Uterus (tissue), 4 donors: ENCODE measurements around the gene COMMD6. TPM values are rescaled to one million over a fixed set of nuclear protein-coding genes. Genes with fewer than 3 reads are reported as not detected.

Experiments used
- DNase-seq, 2 donors: peaks; one replicate each; pipeline ENCODE4 v3.0.0-alpha.2; 2019 to 2020
- H3K27ac ChIP-seq, 2 donors: fragments of 200-600 bp; sonication (generic); 1 replicate in 1 of 2; 2 replicates in 1 of 2; pipeline ENCODE4 v1.5.1; 2016 to 2018
- H3K27me3 ChIP-seq, 2 donors: fragments of 200-600 bp; sonication (generic); one replicate each; pipeline ENCODE4 v1.5.1; 2018 to 2019; ENCODE audit warnings: control low read depth in 1 of 2
- H3K36me3 ChIP-seq, 2 donors: fragments of 200-600 bp; sonication (generic); one replicate each; pipeline ENCODE4 v1.5.1; 2019; ENCODE audit warnings: control low read depth in 1 of 2
- H3K4me1 ChIP-seq, 2 donors: fragments of 200-600 bp; sonication (generic); one replicate each; pipeline ENCODE4 v1.5.1; 2018 to 2019; ENCODE audit warnings: control low read depth in 1 of 2
- H3K4me3 ChIP-seq, 2 donors: fragments of 200-600 bp; sonication (generic); 1 replicate in 1 of 2; 2 replicates in 1 of 2; pipeline ENCODE4 v1.5.1; 2018 to 2019; ENCODE audit warnings: mild to moderate bottlenecking in 1 of 2
- H3K9me3 ChIP-seq, 2 donors: fragments of 200-600 bp; sonication (generic); one replicate each; pipeline ENCODE4 v1.5.1; 2019; ENCODE audit warnings: control low read depth in 1 of 2
- CTCF ChIP-seq, 4 experiments: fragments of 200-600 bp in 2 of 4; fragments of 450-650 bp in 2 of 4; sonication (generic) in 2 of 4; IDR thresholded peaks; one replicate each; pipeline ENCODE4 v1.5.1; 2016 to 2019; ENCODE audit warnings: antibody characterized with exemption in 4 of 4, mild to moderate bottlenecking in 2 of 4, moderate library complexity in 1 of 4
- POLR2A ChIP-seq, 2 donors: fragments of 450-650 bp; IDR thresholded peaks; one replicate each; pipeline ENCODE4 v1.6.1; 2016; ENCODE audit warnings: antibody characterized with exemption in 2 of 2, mild to moderate bottlenecking in 1 of 2, moderate library complexity in 1 of 2
- intact Hi-C: fragments of 100-400 bp; cut with DNase I; formaldehyde crosslinking; loops from one replicate; pipeline ENCODE4 v1.15.1; 2023; ENCODE audit warnings: low total_unique reads
- total RNA-seq, 4 donors: library from RNA; depleted of rRNA in 3 of 4; stranded (reverse); fragments of >200 nt in 3 of 4; gene quantifications; one replicate each; pipeline versions ENCODE4 v1.1.0 to v1.2.4, GENCODE V29; 2014 to 2023
- donor health status: DM: yes; HTN: yes; CAD: no.

The COMMD6 gene
- total RNA-seq, 4 donors from 2014 or later, result 33.7 to 1,264 (median 574) TPM

DNA sequence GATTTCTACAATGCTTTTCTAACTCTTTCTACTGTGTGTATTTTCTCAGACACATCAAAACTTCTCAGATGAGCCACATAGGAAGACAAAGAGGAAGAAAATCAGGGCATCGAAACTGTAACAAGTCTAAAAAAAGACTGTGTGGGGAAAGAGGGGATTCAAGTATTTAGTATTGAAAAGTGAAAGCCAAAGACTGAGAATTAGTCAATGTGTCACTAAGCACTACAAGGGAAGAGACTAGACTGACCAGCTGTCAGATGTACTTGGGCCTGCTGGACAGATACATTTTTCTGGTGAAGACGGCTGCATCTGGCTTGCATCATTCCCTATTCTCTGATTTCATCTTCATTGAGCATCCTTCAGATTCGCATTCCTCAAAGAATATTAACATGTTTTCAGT lies 25.4 kb downstream of the COMMD6 start:
- DNase-seq, result no peak
- intact Hi-C loops, result no loop called here
- H3K4me3 ChIP-seq, result no peak overlapping the region

GRCh38 chr13:75511051-75511625 lies 26.5 kb downstream of the COMMD6 start:
- Histone ChIP-seq H3K4me1 (no peaks in the 10 kb centered on the region), H3K36me3 (no peaks in the 10 kb centered on the region), H3K27me3 (no peaks in the 10 kb centered on the region), H3K4me3 (no peak overlapping the region), H3K9me3 (no peaks in the 10 kb centered on the region), H3K27ac (no peak overlapping the region)
- no peak for TF ChIP-seq CTCF (IDR thresholded peaks at IDR 0.05)
- TF ChIP-seq POLR2A (IDR thresholded peaks at IDR 0.05), result no peak
- intact Hi-C loops, result no loop called here
- no peak for DNase-seq

More for the DNA sequence above, 25.4 kb downstream of the COMMD6 start:
- H3K9me3 ChIP-seq, result no peaks in the 10 kb centered on the region
- no peaks in the 10 kb centered on the region for H3K4me1 ChIP-seq
- no peak overlapping the region for H3K27ac ChIP-seq
- H3K27me3 ChIP-seq, result no peaks in the 10 kb centered on the region
- TF ChIP-seq POLR2A (IDR thresholded peaks at IDR 0.05) (no peak), CTCF (IDR thresholded peaks at IDR 0.05) (no peak)
- no peaks in the 10 kb centered on the region for H3K36me3 ChIP-seq

- intact Hi-C loops, result no loop called here
Measured at GRCh38 chr13:75508002-75508548, 29.6 kb downstream of the COMMD6 start.

DNA sequence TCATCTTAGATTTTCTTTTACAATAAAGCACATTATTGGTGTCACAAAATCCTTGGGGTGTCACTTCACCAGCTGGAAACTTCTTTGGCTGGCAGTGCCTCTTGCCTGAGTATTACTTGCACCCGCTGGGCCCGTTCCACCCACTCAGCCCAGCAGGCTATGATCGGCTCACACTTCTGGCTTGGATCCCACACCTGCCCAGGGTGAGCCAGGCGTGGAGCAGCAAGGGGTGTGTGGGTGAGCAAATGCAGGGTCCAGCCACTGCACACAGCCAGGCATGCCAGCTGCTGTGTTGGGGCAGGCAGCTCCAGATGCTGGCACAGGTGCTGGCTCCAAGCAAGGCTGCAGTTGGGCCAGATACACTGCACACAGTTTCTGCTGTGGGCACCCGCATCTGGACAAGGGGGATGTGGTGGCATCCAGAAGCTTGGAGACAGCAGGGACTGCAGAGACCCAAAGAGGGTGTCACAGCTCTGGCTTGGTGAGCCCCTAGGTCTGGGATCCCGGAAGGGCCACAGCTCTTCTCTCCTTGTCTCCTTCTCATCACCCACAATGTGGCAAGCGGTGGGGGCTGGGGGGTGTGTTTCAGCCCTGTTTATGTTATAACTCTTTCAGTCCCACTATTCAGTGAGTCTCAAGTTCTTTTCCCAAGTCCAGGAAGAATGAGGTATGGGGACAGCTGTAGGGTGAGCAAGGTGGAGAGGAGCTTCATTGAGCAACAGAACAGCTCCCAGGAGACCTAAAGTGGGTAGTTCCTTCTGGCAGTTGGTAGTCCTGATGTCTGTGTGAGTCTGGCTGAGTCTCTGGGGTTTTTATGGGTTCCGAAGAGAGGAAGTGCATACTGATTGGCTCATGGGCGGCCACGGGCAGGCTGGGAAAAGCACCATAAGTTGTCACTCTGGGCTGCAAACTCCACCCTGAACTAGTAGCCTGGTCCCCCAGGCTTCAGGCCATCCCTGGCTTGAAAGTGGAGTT lies 30.3 kb downstream of the COMMD6 start:
- no peaks in the 10 kb centered on the region for H3K9me3 ChIP-seq
- H3K4me3 ChIP-seq, result no peak overlapping the region
- H3K27me3 ChIP-seq, result no peaks in the 10 kb centered on the region
- no peak overlapping the region for H3K27ac ChIP-seq
- intact Hi-C loops, result no loop called here
- DNase-seq, result no peak
- no peak for TF ChIP-seq POLR2A (IDR thresholded peaks at IDR 0.05)
- no peak for TF ChIP-seq CTCF (IDR thresholded peaks at IDR 0.05)
- H3K4me1 ChIP-seq, result no peaks in the 10 kb centered on the region
- no peaks in the 10 kb centered on the region for H3K36me3 ChIP-seq

More at GRCh38 chr13:75508002-75508548, 29.6 kb downstream of the COMMD6 start:
- no peak for DNase-seq
- Histone ChIP-seq H3K27me3 (no peaks in the 10 kb centered on the region), H3K27ac (no peak overlapping the region), H3K4me3 (no peak overlapping the region), H3K4me1 (no peaks in the 10 kb centered on the region), H3K36me3 (no peaks in the 10 kb centered on the region), H3K9me3 (no peaks in the 10 kb centered on the region)
- TF ChIP-seq CTCF (IDR thresholded peaks at IDR 0.05), result no peak
- TF ChIP-seq POLR2A (IDR thresholded peaks at IDR 0.05), result no peak

DNA sequence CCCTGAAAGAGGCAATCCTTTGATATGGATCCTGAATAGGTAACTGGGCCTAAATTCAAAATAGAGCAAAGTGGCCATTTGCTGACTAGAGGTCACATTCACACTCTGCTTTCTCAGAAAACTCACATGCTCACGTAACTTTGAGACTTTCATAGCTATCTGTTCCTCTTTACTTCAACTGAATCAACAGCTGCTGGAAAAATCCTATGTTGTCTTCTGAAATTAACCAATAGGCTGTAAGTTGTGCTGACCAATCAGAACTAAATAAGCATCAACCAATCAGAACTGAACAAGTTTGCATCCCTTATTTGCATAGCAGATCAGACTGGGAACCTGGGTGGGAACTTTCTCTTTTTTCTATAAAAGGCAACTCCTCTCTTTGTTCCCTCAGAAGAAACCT lies 31.6 kb downstream of the COMMD6 start:
- Histone ChIP-seq H3K36me3 (no peaks in the 10 kb centered on the region), H3K4me3 (no peak overlapping the region), H3K9me3 (no peaks in the 10 kb centered on the region), H3K4me1 (no peaks in the 10 kb centered on the region), H3K27me3 (no peaks in the 10 kb centered on the region), H3K27ac (no peak overlapping the region)
- DNase-seq, result no peak
- no peak for TF ChIP-seq POLR2A (IDR thresholded peaks at IDR 0.05)
- no peak for TF ChIP-seq CTCF (IDR thresholded peaks at IDR 0.05)
- intact Hi-C loops, result no loop called here
